ENCODE measurements around the gene KCNT1.

The KCNT1 gene

DNA sequence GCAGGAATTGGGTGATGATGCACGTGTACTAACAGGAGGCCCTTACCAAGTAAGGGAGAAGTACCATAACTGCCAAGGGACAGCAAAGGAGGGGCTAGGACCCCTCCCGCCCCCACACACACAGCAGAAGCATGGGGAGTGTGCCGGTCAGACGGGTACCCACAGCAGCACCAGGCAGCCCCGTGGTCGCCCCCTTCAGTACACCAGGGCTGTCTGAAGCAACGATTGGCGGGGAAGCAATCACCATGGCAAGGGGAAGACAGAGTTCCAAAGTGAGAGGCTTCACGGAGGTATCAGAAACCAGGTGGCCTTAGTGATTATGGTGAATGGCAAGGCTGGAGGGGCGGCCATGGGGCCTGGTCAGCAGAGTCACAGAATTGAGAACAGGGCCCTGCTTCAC, 133.1 kb downstream of the KCNT1 start:
- no peak for TF ChIP-seq POLR2A (IDR thresholded peaks at IDR 0.05; ENCODE audit: low read depth, low read length)
- FAIRE-seq (no peak), DNase-seq (ENCODE audit: insufficient read length, low spot score) (no peak)

- no peak for DNase-seq (ENCODE audit: insufficient read length, low spot score)
- FAIRE-seq, result no peak
- TF ChIP-seq POLR2A (IDR thresholded peaks at IDR 0.05; ENCODE audit: low read depth, low read length), result no peak
Observed at GRCh38 chr9:135839516-135839915, 137.5 kb downstream of the KCNT1 start.

- no peak for TF ChIP-seq POLR2A (IDR thresholded peaks at IDR 0.05; ENCODE audit: low read depth, low read length)
- no peak for DNase-seq (ENCODE audit: insufficient read length, low spot score)
- no peak for FAIRE-seq
Observed at GRCh38 chr9:135840107-135840506, 138.1 kb downstream of the KCNT1 start.

GRCh38 chr9:135840539-135840938, 138.6 kb downstream of the KCNT1 start:
- TF ChIP-seq POLR2A (IDR thresholded peaks at IDR 0.05; ENCODE audit: low read depth, low read length), result no peak
- no peak for FAIRE-seq
- no peak for DNase-seq (ENCODE audit: insufficient read length, low spot score)

All from H54 (cell line).